K562 (cell line): Measurements from ENCODE around the gene SLC16A1. TPM values are rescaled to one million over a fixed set of nuclear protein-coding genes. Genes with fewer than 3 reads are reported as not detected.

Experiments
- CCAR2 ChIP-seq: fragments of 200-400 bp; formaldehyde crosslinking; IDR thresholded peaks from 2 replicates; pipeline ENCODE4 v1.6.1; 2017; ENCODE audit warnings: mild to moderate bottlenecking, low read depth, low read length
- HCFC1 ChIP-seq: IDR thresholded peaks from 2 replicates; pipeline ENCODE4 v1.6.1; 2012; ENCODE audit warnings: low read depth, low read length, improper control_type of control experiment
- HDAC8 ChIP-seq: fragments of 450-650 bp; IDR thresholded peaks from 2 replicates; pipeline ENCODE4 v1.6.1; 2016; ENCODE audit warnings: mild to moderate bottlenecking, missing genetic modification characterization, moderate library complexity, missing compliant biosample characterization
- HOXB6 ChIP-seq: fragments of 250-450 bp; sonication (Bioruptor Pico); IDR thresholded peaks from 2 replicates; pipeline ENCODE4 v1.5.1; 2022; ENCODE audit warnings: mild to moderate bottlenecking, borderline replicate concordance
- MTA3 ChIP-seq: fragments of 450-650 bp; formaldehyde crosslinking; IDR thresholded peaks from 2 replicates; pipeline ENCODE4 v1.6.1; 2017; ENCODE audit warnings: mild to moderate bottlenecking, borderline replicate concordance
- MYC ChIP-seq, 2 experiments: fragments of 250-450 bp in 1 of 2; sonication (Bioruptor Pico) in 1 of 2; IDR thresholded peaks; 2 replicates each; pipeline versions ENCODE4 v1.5.1 to v1.6.1; 2012 to 2021; ENCODE audit warnings: low read depth in 2 of 2, borderline replicate concordance in 1 of 2, improper control_type of control experiment in 1 of 2, low read length in 1 of 2, mild to moderate bottlenecking in 1 of 2, moderate library complexity in 1 of 2
- NFIX ChIP-seq: fragments of 250-450 bp; sonication (Bioruptor Pico); IDR thresholded peaks from 2 replicates; pipeline ENCODE4 v1.4.0; 2020; ENCODE audit warnings: low read depth, mild to moderate bottlenecking, moderate library complexity
- NFYB ChIP-seq: IDR thresholded peaks from 2 replicates; pipeline ENCODE4 v1.6.1; 2011; ENCODE audit warnings: mild to moderate bottlenecking, moderate library complexity; ENCODE audit not compliant: insufficient read length; ENCODE audit errors: extremely low read depth
- SRSF1 ChIP-seq: fragments of 200-400 bp; formaldehyde crosslinking; IDR thresholded peaks from 2 replicates; pipeline ENCODE4 v1.6.1; 2017; ENCODE audit warnings: mild to moderate bottlenecking, low read depth, low read length, moderate library complexity
- TAL1 ChIP-seq: fragments of 450-650 bp; IDR thresholded peaks from 2 replicates; pipeline ENCODE4 v1.6.1; 2016; ENCODE audit warnings: mild to moderate bottlenecking
- TBP ChIP-seq: optimal IDR thresholded peaks from 2 replicates; pipeline ENCODE3; 2011; ENCODE audit warnings: low read depth, low read length, improper control_type of control experiment
- TCF7L2 ChIP-seq: fragments of 150-350 bp; IDR thresholded peaks from 2 replicates; pipeline ENCODE4 v1.6.1; 2016; ENCODE audit warnings: low read depth, mild to moderate bottlenecking, low read length, moderate library complexity
- TFAM ChIP-seq: fragments of 250-450 bp; sonication (Bioruptor Pico); conservative IDR thresholded peaks from 2 replicates; pipeline ENCODE4 v1.5.0; 2021; ENCODE audit warnings: mild to moderate bottlenecking, moderate library complexity
- TSC22D4 ChIP-seq: fragments of 450-650 bp; IDR thresholded peaks from 2 replicates; pipeline ENCODE4 v1.6.1; 2016; ENCODE audit warnings: missing genetic modification characterization, missing biosample characterization, control low read depth
- ZNF134 ChIP-seq: fragments of 250-450 bp; sonication (Bioruptor Pico); conservative IDR thresholded peaks from 2 replicates; pipeline ENCODE4 v1.4.0; 2020
- ZNF707 ChIP-seq: fragments of 250-450 bp; sonication (Bioruptor Pico); conservative IDR thresholded peaks from 2 replicates; pipeline ENCODE4 v1.8.0; 2022; ENCODE audit warnings: inconsistent platforms, mild to moderate bottlenecking, moderate library complexity
- polyA plus RNA-seq, 8 experiments: library from polyadenylated mRNA; depleted of rRNA in 4 of 8; stranded (reverse) in 5 of 8; unstranded in 3 of 8; fragments of >200 nt; fragmentation: Nextera tagmentation in 2 of 8; fragmentation: Illumina TruSeq in 1 of 8; extraction: Ambion mirVana in 2 of 8; extraction: Trizol in 1 of 8; gene quantifications; 2 replicates each; pipeline versions ENCODE4 v1.2.1 to v1.2.3, GENCODE V29; 2011 to 2014; ENCODE audit warnings: inconsistent platforms in 1 of 8, missing spikeins in 1 of 8
- total RNA-seq, 7 experiments: library from RNA; depleted of rRNA in 6 of 7; stranded (reverse); fragments of >200 nt in 6 of 7; fragmentation: Illumina TruSeq in 2 of 7; extraction: Trizol in 2 of 7; gene quantifications; 2 replicates each; pipeline versions ENCODE4 v1.2.1 to v1.2.3, GENCODE V29; 2011 to 2021; ENCODE audit warnings: low replicate concordance in 1 of 7
- TF ChIP-seq, protein P1 (sequence below), 2 experiments: fragments of 450-650 bp in 1 of 2; sonication (generic) in 1 of 2; formaldehyde crosslinking in 1 of 2; IDR thresholded peaks in 1 of 2; conservative IDR thresholded peaks in 1 of 2; 2 replicates each; pipeline versions ENCODE4 v1.6.1 to v1.8.1; 2016 to 2023; ENCODE audit warnings: mild to moderate bottlenecking in 2 of 2, moderate library complexity in 2 of 2, inconsistent platforms in 1 of 2, missing genetic modification reagents in 1 of 2
- TF ChIP-seq, protein P2 (sequence below): fragments of 250-450 bp; sonication (Bioruptor Pico); IDR thresholded peaks from 2 replicates; pipeline ENCODE4 v1.4.0; 2020; ENCODE audit warnings: mild to moderate bottlenecking, moderate library complexity

Gene SLC16A1
- total and polyA plus RNA-seq, 9 of the 15 experiments (the other 6 are each of a cell fraction or from before 2014, with no cell fraction given), result 73.1 to 244 (median 117) TPM

DNA sequence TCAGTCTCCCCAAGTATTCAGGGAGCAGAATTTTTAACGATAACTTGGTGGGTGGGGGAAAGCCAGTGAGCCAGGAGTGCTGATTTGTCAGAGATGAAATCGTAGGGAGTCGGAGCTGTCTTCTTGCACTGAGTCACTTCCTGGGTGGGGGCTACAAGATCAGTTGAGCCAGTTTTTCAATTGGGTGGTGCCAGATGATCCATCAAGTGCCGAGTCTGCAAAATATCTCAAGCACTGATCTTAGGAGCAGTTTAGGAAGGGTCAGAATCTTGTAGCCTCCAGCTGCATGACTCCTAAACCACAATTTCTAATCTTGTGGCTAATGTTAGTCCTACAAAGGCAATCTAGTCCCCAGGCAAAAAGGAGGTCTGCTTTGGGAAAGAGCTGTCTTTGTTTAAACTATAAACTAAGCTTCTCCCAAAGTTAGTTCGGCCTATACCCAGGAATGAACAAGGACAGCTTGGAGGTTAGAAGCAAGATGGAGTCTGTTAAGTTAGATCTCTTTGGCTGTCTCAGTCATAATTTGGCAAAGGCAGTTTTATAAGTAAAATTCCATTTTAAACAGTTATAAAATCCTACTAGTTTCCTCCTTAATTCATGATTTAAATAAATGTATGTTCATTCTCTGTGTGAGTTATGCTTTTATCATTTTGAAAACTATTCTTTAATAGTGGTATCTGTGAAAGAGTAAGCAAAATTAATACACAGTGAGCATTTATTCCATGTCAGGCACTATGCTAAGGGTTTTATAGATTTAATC is 51.7 kb downstream of the SLC16A1 start (continued):
- TF ChIP-seq, protein P1, sequence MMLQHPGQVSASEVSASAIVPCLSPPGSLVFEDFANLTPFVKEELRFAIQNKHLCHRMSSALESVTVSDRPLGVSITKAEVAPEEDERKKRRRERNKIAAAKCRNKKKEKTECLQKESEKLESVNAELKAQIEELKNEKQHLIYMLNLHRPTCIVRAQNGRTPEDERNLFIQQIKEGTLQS (IDR thresholded peaks at IDR 0.05), result peak; percentile 82
- TF ChIP-seq, protein P1 (CRISPR knock-in tag; conservative IDR thresholded peaks at IDR 0.05), result no peak
- TF ChIP-seq HOXB6 (CRISPR knock-in tag) (no peak), TBP (no peak), TCF7L2 (no peak), NFYB (peak; percentile 55), HDAC8 (tag) (no peak), ZNF134 (no peak), MTA3 (0 out of 2 replicates have a peak, but pooled peaks have one; percentile 62), CCAR2 (no peak), SRSF1 (no peak), TSC22D4 (no peak), NFIX (CRISPR knock-in tag) (no peak), TFAM (no peak), MYC (IDR thresholded peaks at IDR 0.05; ENCODE audit: low read depth, low read length) (no peak), MYC (CRISPR knock-in tag; IDR thresholded peaks at IDR 0.05; ENCODE audit: borderline replicate concordance, low read depth) (no peak), HCFC1 (no peak), TAL1 (peak; percentile 73), ZNF707 (no peak)
- TF ChIP-seq, protein P2, sequence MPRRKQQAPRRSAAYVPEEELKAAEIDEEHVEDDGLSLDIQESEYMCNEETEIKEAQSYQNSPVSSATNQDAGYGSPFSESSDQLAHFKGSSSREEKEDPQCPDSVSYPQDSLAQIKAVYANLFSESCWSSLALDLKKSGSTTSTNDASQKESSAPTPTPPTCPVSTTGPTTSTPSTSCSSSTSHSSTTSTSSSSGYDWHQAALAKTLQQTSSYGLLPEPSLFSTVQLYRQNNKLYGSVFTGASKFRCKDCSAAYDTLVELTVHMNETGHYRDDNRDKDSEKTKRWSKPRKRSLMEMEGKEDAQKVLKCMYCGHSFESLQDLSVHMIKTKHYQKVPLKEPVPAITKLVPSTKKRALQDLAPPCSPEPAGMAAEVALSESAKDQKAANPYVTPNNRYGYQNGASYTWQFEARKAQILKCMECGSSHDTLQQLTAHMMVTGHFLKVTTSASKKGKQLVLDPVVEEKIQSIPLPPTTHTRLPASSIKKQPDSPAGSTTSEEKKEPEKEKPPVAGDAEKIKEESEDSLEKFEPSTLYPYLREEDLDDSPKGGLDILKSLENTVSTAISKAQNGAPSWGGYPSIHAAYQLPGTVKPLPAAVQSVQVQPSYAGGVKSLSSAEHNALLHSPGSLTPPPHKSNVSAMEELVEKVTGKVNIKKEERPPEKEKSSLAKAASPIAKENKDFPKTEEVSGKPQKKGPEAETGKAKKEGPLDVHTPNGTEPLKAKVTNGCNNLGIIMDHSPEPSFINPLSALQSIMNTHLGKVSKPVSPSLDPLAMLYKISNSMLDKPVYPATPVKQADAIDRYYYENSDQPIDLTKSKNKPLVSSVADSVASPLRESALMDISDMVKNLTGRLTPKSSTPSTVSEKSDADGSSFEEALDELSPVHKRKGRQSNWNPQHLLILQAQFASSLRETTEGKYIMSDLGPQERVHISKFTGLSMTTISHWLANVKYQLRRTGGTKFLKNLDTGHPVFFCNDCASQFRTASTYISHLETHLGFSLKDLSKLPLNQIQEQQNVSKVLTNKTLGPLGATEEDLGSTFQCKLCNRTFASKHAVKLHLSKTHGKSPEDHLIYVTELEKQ (CRISPR knock-in tag), result no peak
